Raji (cell line): ENCODE measurements around the gene UBR4.

ENCODE experiments used
- POLR2A ChIP-seq: IDR thresholded peaks from 2 replicates; pipeline ENCODE4 v1.6.1; 2011; ENCODE audit warnings: low read depth, low read length, control low read depth; ENCODE audit not compliant: insufficient read depth

Gene UBR4

GRCh38 chr1:19209990-19210771 is at the start of gene UBR4:
Gene UBR4, minus strand, starts transcription at chr1:19210266. Its CDS starts 18 bp downstream, at chr1:19210248.
- TF ChIP-seq POLR2A = peak; percentile 97

- no peak for TF ChIP-seq POLR2A
These were observed 48.3 kb upstream of the UBR4 start for GRCh38 chr1:19258353-19258752.

GRCh38 chr1:19257178-19257914 is 47.3 kb upstream of the UBR4 start:
- TF ChIP-seq POLR2A = no peak

- no peak for TF ChIP-seq POLR2A
These were observed 45.2 kb upstream of the UBR4 start for GRCh38 chr1:19255288-19255687.

- no peak for TF ChIP-seq POLR2A
These were observed 44.4 kb upstream of the UBR4 start for GRCh38 chr1:19254416-19254815.

GRCh38 chr1:19251305-19252196 is 41.5 kb upstream of the UBR4 start, which contains the start of the genes EMC1 and MRTO4:
Gene EMC1, minus strand, starts transcription at chr1:19251524. Its CDS starts 15 bp downstream, at chr1:19251509.
Gene MRTO4, plus strand, starts transcription at chr1:19251805. Its CDS starts 31 bp downstream, at chr1:19251836.
- peak; percentile 95 for TF ChIP-seq POLR2A

GRCh38 chr1:19250629-19251304 is 40.7 kb upstream of the UBR4 start:
- TF ChIP-seq POLR2A = no peak

GRCh38 chr1:19240673-19241538 is 30.8 kb upstream of the UBR4 start:
- no peak for TF ChIP-seq POLR2A

GRCh38 chr1:19239876-19240275 is 29.8 kb upstream of the UBR4 start:
- no peak for TF ChIP-seq POLR2A

GRCh38 chr1:19234224-19234623 is 24.2 kb upstream of the UBR4 start:
- no peak for TF ChIP-seq POLR2A

- TF ChIP-seq POLR2A = no peak
These were observed 22.4 kb upstream of the UBR4 start for GRCh38 chr1:19232524-19232846.

GRCh38 chr1:19229828-19230325 is 19.8 kb upstream of the UBR4 start:
- no peak for TF ChIP-seq POLR2A

GRCh38 chr1:19229229-19229628 is 19.2 kb upstream of the UBR4 start:
- no peak for TF ChIP-seq POLR2A
